Peyer's patch (tissue), 4 donors: ENCODE results near the gene MAD1L1.

Source experiments
- POLR2A ChIP-seq, 2 donors: fragments of 450-650 bp; IDR thresholded peaks; one replicate each; pipeline ENCODE4 v1.5.1; 2017; ENCODE audit warnings: antibody characterized with exemption in 2 of 2, mild to moderate bottlenecking in 2 of 2, moderate library complexity in 2 of 2
- TF ChIP-seq, protein P1 (sequence below), 6 experiments: fragments of 450-650 bp in 4 of 6; fragments of 200-600 bp in 2 of 6; sonication (generic) in 1 of 6; IDR thresholded peaks; one replicate each; pipeline ENCODE4 v1.5.1; 2017 to 2019; ENCODE audit warnings: antibody characterized with exemption in 6 of 6, mild to moderate bottlenecking in 3 of 6, moderate library complexity in 1 of 6

DNA sequence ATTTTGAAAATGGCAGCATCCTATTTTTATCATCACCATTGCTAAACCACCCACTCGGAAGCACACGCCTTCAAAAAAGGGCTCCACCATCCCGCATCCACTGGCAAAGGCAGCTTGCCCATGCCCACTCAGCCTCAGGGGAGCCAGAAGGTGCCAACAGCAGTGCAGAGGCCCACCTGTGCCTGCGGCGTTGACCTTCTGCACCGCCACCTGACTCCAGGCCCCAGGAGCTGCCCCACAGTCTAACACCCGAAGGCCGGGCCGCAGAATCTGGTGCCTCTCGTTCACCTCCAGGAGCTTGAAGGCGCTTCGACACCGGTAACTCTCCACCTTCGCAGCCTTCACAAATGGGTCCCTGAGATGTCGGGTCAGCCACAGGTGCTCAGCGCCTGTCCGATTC lies 6.5 kb upstream of the MAD1L1 start:
- TF ChIP-seq, protein P1, sequence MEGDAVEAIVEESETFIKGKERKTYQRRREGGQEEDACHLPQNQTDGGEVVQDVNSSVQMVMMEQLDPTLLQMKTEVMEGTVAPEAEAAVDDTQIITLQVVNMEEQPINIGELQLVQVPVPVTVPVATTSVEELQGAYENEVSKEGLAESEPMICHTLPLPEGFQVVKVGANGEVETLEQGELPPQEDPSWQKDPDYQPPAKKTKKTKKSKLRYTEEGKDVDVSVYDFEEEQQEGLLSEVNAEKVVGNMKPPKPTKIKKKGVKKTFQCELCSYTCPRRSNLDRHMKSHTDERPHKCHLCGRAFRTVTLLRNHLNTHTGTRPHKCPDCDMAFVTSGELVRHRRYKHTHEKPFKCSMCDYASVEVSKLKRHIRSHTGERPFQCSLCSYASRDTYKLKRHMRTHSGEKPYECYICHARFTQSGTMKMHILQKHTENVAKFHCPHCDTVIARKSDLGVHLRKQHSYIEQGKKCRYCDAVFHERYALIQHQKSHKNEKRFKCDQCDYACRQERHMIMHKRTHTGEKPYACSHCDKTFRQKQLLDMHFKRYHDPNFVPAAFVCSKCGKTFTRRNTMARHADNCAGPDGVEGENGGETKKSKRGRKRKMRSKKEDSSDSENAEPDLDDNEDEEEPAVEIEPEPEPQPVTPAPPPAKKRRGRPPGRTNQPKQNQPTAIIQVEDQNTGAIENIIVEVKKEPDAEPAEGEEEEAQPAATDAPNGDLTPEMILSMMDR (IDR thresholded peaks at IDR 0.05) = no peak
- no peak for TF ChIP-seq POLR2A (IDR thresholded peaks at IDR 0.05)
